Left cardiac atrium (tissue), 4 donors: ENCODE data around the gene KCNQ2. TPM values are rescaled to one million over a fixed set of nuclear protein-coding genes. Genes with fewer than 3 reads are reported as not detected.
A peak's percentile ranks its signal among the peaks of the same experiment; 100 is the strongest.

ENCODE experiments used
- ATAC-seq, 2 donors: fragments of 200-7000 bp; cut with Tn5 transposase; one replicate each; pipeline ENCODE4 v1.9.1; 2020; ENCODE audit warnings: mild to moderate bottlenecking in 2 of 2, moderate library complexity in 2 of 2
- DNase-seq: peaks from one replicate; pipeline ENCODE4 v3.0.0-alpha.2; 2020
- intact Hi-C, 2 donors: fragments of 100-400 bp; cut with DNase I; formaldehyde crosslinking; loops; one replicate each; pipeline versions ENCODE4 v1.14.1 to v1.15.1; 2022 to 2023
- total RNA-seq, 2 donors: library from RNA; stranded (reverse); fragmentation: NEBNext Ultra II Directional; extraction: Animal tissue kit (Norgen Biotek cat#: 25700); gene quantifications; one replicate each; pipeline ENCODE4 v1.2.1, GENCODE V29; 2021
- donor health status: DM: no; HTN: yes; CAD: no.
- donor health status: DM: no; HTN: yes; CAD: no; lungs with severe emphysema.
- donor health status: DM: yes; HTN: yes; CAD: no.
- donor health status: Dilated cardiomyopathy.

The KCNQ2 gene
- total RNA-seq, 2 donors from 2014 or later, result 0.91 to 2.0 TPM

GRCh38 chr20:63446216-63447024 lies 26.0 kb downstream of the KCNQ2 start:
- intact Hi-C loops, result loop anchor here in 1 of 2 donors (10.0 kb wide), 1 partner anchor 68 kb away; no protein-coding TSS in a partner anchor
- DNase-seq (peak; percentile 51), ATAC-seq (no peak)

GRCh38 chr20:63445075-63445734 lies 27.2 kb downstream of the KCNQ2 start:
- intact Hi-C loops, result loop anchor here in 1 of 2 donors (10.0 kb wide), 1 partner anchor 70 kb away; no protein-coding TSS in a partner anchor
- ATAC-seq (no peak), DNase-seq (no peak)

GRCh38 chr20:63444548-63444947 lies 27.9 kb downstream of the KCNQ2 start:
- ATAC-seq, result no peak
- intact Hi-C loops, result loop anchor here in 1 of 2 donors (5.0 to 10.0 kb wide), 2 partner anchors 38 to 70 kb away; no protein-coding TSS in a partner anchor

GRCh38 chr20:63443606-63444395 lies 28.7 kb downstream of the KCNQ2 start:
- DNase-seq (no peak), ATAC-seq (no peak)
- intact Hi-C loops, result loop anchor here in 1 of 2 donors (5.0 to 10.0 kb wide), 2 partner anchors 38 to 71 kb away; no protein-coding TSS in a partner anchor

More at GRCh38 chr20:63444548-63444947, 27.9 kb downstream of the KCNQ2 start:
- no peak for DNase-seq

- DNase-seq, result peak; percentile 75
- intact Hi-C loops, result loop anchor here in 1 of 2 donors (5.0 to 10.0 kb wide), 2 partner anchors 40 to 73 kb away; no protein-coding TSS in a partner anchor
- ATAC-seq, result peak; percentile 63 to 75
These were observed 30.4 kb downstream of the KCNQ2 start for GRCh38 chr20:63442100-63442493.

- ATAC-seq (no peak), DNase-seq (no peak)
- intact Hi-C loops, result loop anchor here in 1 of 2 donors (5.0 to 10.0 kb wide), 2 partner anchors 41 to 73 kb away; no protein-coding TSS in a partner anchor
These were observed 31.0 kb downstream of the KCNQ2 start for GRCh38 chr20:63441136-63442099.

GRCh38 chr20:63440366-63440955 lies 32.0 kb downstream of the KCNQ2 start:
- ATAC-seq (no peak), DNase-seq (no peak)
- intact Hi-C loops, result loop anchor here in 1 of 2 donors (5.0 to 10.0 kb wide), 2 partner anchors 42 to 74 kb away; no protein-coding TSS in a partner anchor

GRCh38 chr20:63439866-63440265 lies 32.6 kb downstream of the KCNQ2 start:
- intact Hi-C loops, result loop anchor here in 1 of 2 donors (5.0 to 10.0 kb wide), 2 partner anchors 42 to 75 kb away; no protein-coding TSS in a partner anchor
- no peak for ATAC-seq
- DNase-seq, result no peak

- ATAC-seq (no peak), DNase-seq (no peak)
- intact Hi-C loops, result no loop called here
These were observed 34.3 kb downstream of the KCNQ2 start for GRCh38 chr20:63438121-63438520.

- peak in 1 of 2 donors; percentile 27 for ATAC-seq
- no peak for DNase-seq
- intact Hi-C loops, result no loop called here
These were observed 36.9 kb downstream of the KCNQ2 start for GRCh38 chr20:63435552-63435951.

GRCh38 chr20:63434599-63435378 lies 37.7 kb downstream of the KCNQ2 start:
- ATAC-seq (peak in 1 of 2 donors; percentile 35), DNase-seq (peak; percentile 56)
- intact Hi-C loops, result no loop called here

- intact Hi-C loops, result no loop called here
- no peak for ATAC-seq
- DNase-seq, result no peak
These were observed 38.5 kb downstream of the KCNQ2 start for GRCh38 chr20:63433756-63434531.

GRCh38 chr20:63433351-63433750 lies 39.1 kb downstream of the KCNQ2 start:
- DNase-seq (no peak), ATAC-seq (no peak)
- intact Hi-C loops, result no loop called here

- intact Hi-C loops, result no loop called here
- no peak for DNase-seq
- no peak for ATAC-seq
These were observed 39.7 kb downstream of the KCNQ2 start for GRCh38 chr20:63432577-63433325.

- DNase-seq, result no peak
- no peak for ATAC-seq
- intact Hi-C loops, result no loop called here
These were observed 40.5 kb downstream of the KCNQ2 start for GRCh38 chr20:63431944-63432343.
